ENCODE data around the gene CD300A.

CD300A gene

DNA sequence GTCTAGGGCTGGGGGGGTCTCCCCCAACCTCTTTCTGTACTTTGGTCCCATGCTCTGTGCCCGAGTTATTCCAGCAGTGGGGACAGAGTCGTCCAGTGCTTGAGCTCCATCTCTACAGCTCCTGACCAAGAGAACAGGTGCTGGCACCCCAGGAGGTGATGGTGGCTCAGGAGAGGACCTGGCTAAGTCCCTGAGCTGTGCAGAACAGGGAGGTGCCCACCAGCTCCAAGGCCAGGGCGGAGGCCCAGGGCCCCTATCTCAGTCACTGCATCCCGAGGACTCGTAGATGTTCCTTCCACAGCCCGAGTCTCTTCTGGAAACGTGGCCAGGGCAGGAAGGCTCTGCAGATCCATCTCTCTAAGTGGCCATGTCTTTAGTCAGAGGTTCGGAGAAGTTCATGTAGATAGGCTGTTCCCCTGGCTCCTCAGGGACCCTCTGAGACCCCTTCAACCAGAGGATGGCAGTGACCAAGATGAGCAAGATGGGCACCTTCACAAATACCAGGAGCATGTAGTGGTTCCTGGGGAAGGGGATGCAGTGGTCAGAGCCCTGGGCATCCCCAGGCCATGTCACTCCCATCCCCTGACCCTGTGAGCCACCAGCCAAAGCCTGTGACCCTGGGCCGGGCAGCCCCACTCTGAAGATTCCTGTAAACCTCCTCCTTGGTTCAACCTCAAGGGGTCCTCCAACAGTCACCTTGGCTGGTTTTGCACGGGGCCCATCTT, 56.1 kb downstream of the CD300A start:
- TF ChIP-seq, protein P1, sequence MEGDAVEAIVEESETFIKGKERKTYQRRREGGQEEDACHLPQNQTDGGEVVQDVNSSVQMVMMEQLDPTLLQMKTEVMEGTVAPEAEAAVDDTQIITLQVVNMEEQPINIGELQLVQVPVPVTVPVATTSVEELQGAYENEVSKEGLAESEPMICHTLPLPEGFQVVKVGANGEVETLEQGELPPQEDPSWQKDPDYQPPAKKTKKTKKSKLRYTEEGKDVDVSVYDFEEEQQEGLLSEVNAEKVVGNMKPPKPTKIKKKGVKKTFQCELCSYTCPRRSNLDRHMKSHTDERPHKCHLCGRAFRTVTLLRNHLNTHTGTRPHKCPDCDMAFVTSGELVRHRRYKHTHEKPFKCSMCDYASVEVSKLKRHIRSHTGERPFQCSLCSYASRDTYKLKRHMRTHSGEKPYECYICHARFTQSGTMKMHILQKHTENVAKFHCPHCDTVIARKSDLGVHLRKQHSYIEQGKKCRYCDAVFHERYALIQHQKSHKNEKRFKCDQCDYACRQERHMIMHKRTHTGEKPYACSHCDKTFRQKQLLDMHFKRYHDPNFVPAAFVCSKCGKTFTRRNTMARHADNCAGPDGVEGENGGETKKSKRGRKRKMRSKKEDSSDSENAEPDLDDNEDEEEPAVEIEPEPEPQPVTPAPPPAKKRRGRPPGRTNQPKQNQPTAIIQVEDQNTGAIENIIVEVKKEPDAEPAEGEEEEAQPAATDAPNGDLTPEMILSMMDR (IDR thresholded peaks at IDR 0.05): no peak

DNA sequence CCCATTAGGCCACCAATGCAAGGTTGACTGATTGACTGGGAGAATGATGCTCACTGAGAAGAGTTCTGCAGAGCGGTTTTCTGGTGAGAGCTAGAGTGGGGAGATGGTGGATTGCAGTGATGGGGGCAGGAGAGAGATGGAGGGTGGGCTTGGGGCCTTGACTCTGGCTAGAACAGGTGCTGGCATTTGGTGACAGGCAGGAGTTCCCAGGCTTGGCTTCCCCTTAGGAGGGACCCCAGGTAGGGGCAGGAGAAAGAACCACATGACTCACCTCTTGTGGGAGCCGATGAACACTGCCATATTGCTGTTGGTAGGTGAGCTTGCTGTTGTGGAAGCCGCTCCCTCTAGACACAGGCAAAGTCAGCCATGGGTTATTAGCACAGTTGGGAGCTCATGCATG, 56.9 kb downstream of the CD300A start:
- TF ChIP-seq, protein P1 (IDR thresholded peaks at IDR 0.05): no peak

DNA sequence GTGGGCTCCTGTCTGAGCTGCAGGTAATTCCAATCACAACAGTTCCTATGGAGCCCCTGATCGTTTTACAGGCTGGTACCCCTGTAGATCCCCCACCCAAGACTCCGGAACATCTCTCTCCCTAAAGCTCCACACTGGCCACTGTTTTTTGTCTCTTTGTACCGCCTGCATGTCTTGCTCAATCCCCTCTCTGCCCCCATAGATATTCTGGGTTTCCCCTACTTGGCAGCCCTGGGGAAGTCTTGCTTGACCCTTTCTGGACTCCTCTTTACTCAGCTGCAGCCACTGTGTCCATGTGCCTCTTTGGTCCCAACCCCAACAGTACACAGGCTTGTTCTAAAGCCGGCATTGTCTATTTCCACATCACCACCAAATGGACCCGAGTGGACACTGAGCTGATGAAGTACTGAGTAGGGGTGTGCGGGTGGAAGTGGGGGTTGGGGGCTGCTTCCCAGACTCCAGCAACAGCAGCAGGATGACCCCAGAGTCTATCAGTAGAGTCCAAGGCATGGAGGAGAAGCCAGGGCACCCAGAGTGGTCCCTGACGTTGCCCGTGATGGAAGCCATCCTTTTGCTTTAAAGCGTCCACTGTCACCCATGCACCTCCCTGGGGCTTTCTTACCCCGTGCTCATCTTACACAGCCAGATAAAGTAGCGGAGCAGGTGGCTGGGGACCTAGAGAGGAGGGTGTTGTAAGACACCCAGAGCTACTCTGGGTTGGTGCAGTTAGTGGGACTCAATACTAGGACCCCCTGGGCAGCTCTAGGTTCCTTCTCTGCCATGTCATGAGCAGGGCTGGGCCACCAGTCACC, 58.4 kb downstream of the CD300A start:
- TF ChIP-seq, protein P1 (IDR thresholded peaks at IDR 0.05): no peak

DNA sequence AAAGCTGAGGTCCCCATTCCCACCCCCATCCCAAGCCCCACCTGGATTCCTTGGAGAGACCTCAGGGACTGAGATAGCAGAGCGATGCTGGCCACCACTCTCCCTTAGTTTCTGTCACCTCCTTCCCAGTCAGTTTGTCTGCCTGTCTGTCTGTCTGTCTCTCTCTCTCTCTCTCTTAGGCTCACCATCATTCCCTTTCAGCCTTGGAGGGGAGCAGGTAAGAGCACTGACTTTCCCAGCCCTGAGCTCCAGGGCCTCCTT, 59.0 kb downstream of the CD300A start:
- TF ChIP-seq, protein P1 (IDR thresholded peaks at IDR 0.05): no peak

DNA sequence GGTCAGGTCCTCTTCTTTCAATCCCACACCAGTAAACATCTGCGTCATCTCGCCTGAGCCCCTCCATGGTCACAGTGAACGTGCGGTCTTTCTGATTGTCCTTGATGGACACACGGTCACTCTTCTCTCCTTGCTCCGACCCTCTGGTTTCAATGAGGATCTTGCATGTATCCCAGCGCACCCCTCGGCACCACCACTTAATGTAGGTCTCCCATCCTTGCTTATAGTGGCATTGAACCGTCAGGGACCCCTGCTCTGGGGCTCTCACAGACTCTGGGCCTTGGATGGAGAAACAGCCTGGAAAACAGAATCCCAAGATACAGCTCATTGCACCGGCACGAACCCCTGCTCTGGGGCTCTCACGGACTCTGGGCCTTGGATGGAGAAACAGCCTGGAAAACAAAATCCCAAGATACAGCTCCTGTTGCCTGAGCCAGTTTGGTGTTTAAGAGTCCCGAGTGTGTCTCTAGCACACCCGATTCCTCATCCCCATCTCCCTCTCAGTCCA, 59.4 kb downstream of the CD300A start:
- TF ChIP-seq, protein P1 (IDR thresholded peaks at IDR 0.05): no peak

DNA sequence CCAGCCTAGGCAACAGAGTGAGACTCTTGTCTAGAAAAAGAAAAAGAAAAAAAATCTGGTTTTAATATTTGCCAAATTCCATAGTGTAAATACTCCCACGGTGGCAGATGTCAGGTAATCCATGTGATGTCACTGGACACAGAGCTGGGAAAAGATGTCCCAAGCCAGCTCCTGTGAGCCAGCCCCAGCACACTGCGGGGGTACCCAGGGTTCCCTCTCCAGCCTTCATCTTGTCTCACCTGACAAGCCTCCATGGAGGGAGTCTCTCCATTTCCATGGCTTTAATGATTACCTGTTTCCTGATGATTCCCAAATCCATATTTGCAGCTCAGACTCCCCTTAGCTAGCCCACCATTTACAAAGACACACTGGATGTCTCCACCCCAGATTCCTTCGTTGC, 60.2 kb downstream of the CD300A start:
- TF ChIP-seq, protein P1 (IDR thresholded peaks at IDR 0.05): no peak

DNA sequence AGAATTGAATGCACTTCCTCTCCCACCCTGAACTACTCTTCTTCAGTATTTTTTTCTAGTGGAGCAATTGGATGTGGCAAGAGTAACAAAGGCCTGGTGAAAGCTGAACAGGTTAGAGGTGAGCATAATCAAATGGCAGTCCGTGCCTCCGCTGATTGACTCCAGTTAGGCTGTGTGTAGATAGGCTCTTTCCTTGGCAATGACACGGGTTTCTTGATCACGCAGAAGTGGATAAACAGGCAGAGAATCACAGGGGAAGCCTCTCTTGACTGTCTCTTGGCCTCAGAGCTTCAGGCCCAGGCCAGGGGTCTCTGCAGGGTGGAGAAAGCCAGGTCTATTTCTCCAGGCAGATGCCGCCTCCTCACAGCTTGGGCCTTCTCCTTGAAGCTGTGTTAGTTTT, 60.6 kb downstream of the CD300A start:
- TF ChIP-seq, protein P1 (IDR thresholded peaks at IDR 0.05): no peak

Data from LNCAP (cell line).